Measurements from ENCODE around the gene JMJD1C.
"Not testable (repeated sequence)": the region's sequence is repeated elsewhere in the genome, so short reads cannot be mapped to it uniquely, and the experiment has no call there.

JMJD1C gene

GRCh38 chr10:63344269-63344668, 121.5 kb downstream of the JMJD1C start:
- DNase-seq (ENCODE audit: low read depth) = no peak
- Histone ChIP-seq H3K36me3 (ENCODE audit: control insufficient read depth, insufficient read depth, low read length, severe bottlenecking) (peaks cover 5% of the 10 kb centered on the region), H3K9me3 (ENCODE audit: control insufficient read depth, low read length) (no peaks in the 10 kb centered on the region), H3K4me1 (ENCODE audit: control insufficient read depth, insufficient read depth, low read length) (no peaks in the 10 kb centered on the region), H3K4me3 (ENCODE audit: low read length) (no peak overlapping the region), H3K9ac (ENCODE audit: low read length) (no peak overlapping the region), H3K27me3 (replicated peaks; ENCODE audit: control insufficient read depth, insufficient read depth, low read length) (no peaks in the 10 kb centered on the region)

- no peaks in the 10 kb centered on the region for H3K9me3 ChIP-seq (ENCODE audit: control insufficient read depth, low read length)
- no peaks in the 10 kb centered on the region for H3K4me1 ChIP-seq (ENCODE audit: control insufficient read depth, insufficient read depth, low read length)
- H3K4me3 ChIP-seq (ENCODE audit: low read length) = no peak overlapping the region
- no peaks in the 10 kb centered on the region for H3K27me3 ChIP-seq (replicated peaks; ENCODE audit: control insufficient read depth, insufficient read depth, low read length)
- H3K36me3 ChIP-seq (ENCODE audit: control insufficient read depth, insufficient read depth, low read length, severe bottlenecking) = peaks cover 5% of the 10 kb centered on the region
- no peak overlapping the region for H3K9ac ChIP-seq (ENCODE audit: low read length)
- DNase-seq (ENCODE audit: low read depth) = no peak
Measured at GRCh38 chr10:63343476-63343875, 122.3 kb downstream of the JMJD1C start.

GRCh38 chr10:63339640-63340039, 126.1 kb downstream of the JMJD1C start:
- not testable (repeated sequence) for H3K36me3 ChIP-seq (ENCODE audit: control insufficient read depth, insufficient read depth, low read length, severe bottlenecking)

DNA sequence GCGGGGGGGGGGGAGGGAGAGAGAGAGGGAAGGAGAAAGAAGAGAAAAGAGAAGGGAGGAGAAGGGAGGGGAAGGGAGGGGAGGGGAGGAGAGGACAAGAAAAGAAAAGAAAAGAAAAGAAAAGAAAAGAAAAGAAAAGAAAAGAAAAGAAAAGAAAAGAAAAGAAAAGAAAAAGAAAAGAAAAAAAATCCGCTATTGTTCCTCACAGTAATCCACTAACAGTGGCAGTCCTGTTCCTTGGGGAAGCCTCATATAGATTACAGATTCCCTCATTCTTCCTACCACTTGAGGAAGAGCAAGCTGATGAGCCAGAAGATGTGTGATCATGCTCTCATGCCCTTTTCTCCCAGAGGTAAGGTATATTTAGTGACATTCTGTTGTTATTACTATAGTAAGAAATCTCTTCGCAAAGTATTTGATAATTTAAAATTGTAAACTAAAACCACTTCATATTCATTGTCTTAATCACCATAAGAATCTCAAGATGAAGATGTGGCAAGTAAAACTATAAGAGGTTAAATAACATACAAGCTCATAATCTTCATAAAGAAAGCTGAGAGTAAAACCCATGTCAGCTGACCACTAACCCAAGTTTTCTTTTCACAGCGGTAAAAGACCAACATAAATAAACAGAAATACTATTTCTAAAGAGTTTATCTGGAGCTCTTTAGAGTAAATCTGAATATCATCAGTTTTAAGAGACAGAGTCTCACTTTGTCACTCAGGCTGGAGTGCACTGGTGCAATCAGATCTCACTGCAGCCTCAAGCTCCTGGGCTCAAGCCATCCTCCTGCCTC, 128.1 kb downstream of the JMJD1C start:
- Histone ChIP-seq H3K27me3 (replicated peaks; ENCODE audit: control insufficient read depth, insufficient read depth, low read length) (no peaks in the 10 kb centered on the region), H3K36me3 (ENCODE audit: control insufficient read depth, insufficient read depth, low read length, severe bottlenecking) (peaks cover 5% of the 10 kb centered on the region), H3K4me3 (ENCODE audit: low read length) (no peak overlapping the region), H3K4me1 (ENCODE audit: control insufficient read depth, insufficient read depth, low read length) (no peaks in the 10 kb centered on the region), H3K9me3 (ENCODE audit: control insufficient read depth, low read length) (no peaks in the 10 kb centered on the region), H3K9ac (ENCODE audit: low read length) (no peak overlapping the region)
- no peak for DNase-seq (ENCODE audit: low read depth)

More at GRCh38 chr10:63339640-63340039, 126.1 kb downstream of the JMJD1C start:
- not testable (repeated sequence) for DNase-seq (ENCODE audit: low read depth); H3K4me3 ChIP-seq (ENCODE audit: low read length); H3K9ac ChIP-seq (ENCODE audit: low read length); H3K4me1 ChIP-seq (ENCODE audit: control insufficient read depth, insufficient read depth, low read length); H3K9me3 ChIP-seq (ENCODE audit: control insufficient read depth, low read length); H3K27me3 ChIP-seq (replicated peaks; ENCODE audit: control insufficient read depth, insufficient read depth, low read length)

- no peaks in the 10 kb centered on the region for H3K36me3 ChIP-seq (ENCODE audit: control insufficient read depth, insufficient read depth, low read length, severe bottlenecking)
- H3K27me3 ChIP-seq (replicated peaks; ENCODE audit: control insufficient read depth, insufficient read depth, low read length) = no peaks in the 10 kb centered on the region
- DNase-seq (ENCODE audit: low read depth) = peak; percentile 49
- peaks cover 3% of the 10 kb centered on the region for H3K4me1 ChIP-seq (ENCODE audit: control insufficient read depth, insufficient read depth, low read length)
- no peak overlapping the region for H3K4me3 ChIP-seq (ENCODE audit: low read length)
- H3K9ac ChIP-seq (ENCODE audit: low read length) = no peak overlapping the region
- H3K9me3 ChIP-seq (ENCODE audit: control insufficient read depth, low read length) = no peaks in the 10 kb centered on the region
Measured at GRCh38 chr10:63331586-63331985, 134.2 kb downstream of the JMJD1C start.

GRCh38 chr10:63324495-63324854, 141.3 kb downstream of the JMJD1C start:
- H3K9me3 ChIP-seq (ENCODE audit: control insufficient read depth, low read length) = no peaks in the 10 kb centered on the region
- peaks cover 11% of the 10 kb centered on the region for H3K4me1 ChIP-seq (ENCODE audit: control insufficient read depth, insufficient read depth, low read length)
- no peak overlapping the region for H3K9ac ChIP-seq (ENCODE audit: low read length)
- DNase-seq (ENCODE audit: low read depth) = no peak
- H3K4me3 ChIP-seq (ENCODE audit: low read length) = no peak overlapping the region
- H3K36me3 ChIP-seq (ENCODE audit: control insufficient read depth, insufficient read depth, low read length, severe bottlenecking) = no peaks in the 10 kb centered on the region
- H3K27me3 ChIP-seq (replicated peaks; ENCODE audit: control insufficient read depth, insufficient read depth, low read length) = no peaks in the 10 kb centered on the region

GRCh38 chr10:63323701-63324494, 141.9 kb downstream of the JMJD1C start:
- Histone ChIP-seq H3K9ac (ENCODE audit: low read length) (no peak overlapping the region), H3K4me3 (ENCODE audit: low read length) (no peak overlapping the region), H3K36me3 (ENCODE audit: control insufficient read depth, insufficient read depth, low read length, severe bottlenecking) (no peaks in the 10 kb centered on the region), H3K9me3 (ENCODE audit: control insufficient read depth, low read length) (no peaks in the 10 kb centered on the region), H3K4me1 (ENCODE audit: control insufficient read depth, insufficient read depth, low read length) (peaks cover 10% of the 10 kb centered on the region), H3K27me3 (replicated peaks; ENCODE audit: control insufficient read depth, insufficient read depth, low read length) (no peaks in the 10 kb centered on the region)
- DNase-seq (ENCODE audit: low read depth) = no peak

DNA sequence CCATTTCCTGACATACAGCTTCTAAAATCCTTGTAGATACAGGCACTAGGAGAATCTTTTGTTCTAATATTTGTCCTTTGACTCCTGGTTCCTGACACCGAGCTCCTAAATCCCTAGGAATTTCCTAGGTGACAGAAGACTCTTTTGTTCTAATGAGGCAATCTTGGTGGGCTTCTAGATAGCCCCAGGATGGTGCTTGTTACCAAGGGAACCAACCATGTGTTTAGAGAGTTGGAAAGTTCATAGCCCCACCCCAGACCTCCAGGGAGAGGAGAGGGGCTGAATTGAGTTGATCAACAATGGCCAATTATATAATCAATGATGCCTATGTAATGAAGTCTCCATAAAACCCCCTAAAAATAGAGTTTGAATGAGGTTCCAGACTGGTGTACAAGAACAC, 145.1 kb downstream of the JMJD1C start:
- no peak for DNase-seq (ENCODE audit: low read depth)

DNA sequence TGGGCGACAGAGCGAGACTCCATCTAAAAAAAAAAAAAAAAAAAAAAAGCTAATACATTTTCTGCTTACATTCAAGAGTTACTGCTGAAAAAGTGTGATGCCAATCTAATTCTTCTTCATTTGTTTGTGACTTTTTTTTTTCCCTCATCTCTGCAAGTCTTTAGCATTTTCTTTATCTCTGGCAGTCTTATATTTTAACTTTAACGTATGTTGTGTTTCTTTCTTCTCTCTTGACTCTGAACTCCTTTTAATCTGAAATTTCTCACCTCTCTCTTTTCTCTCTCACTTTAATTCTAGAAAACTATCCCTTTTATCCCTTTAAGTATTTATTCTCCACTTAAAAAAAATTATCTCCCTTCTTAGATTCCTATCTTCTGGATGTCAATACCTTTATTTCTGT, 146.5 kb downstream of the JMJD1C start:
- H3K9me3 ChIP-seq (ENCODE audit: control insufficient read depth, low read length) = no peaks in the 10 kb centered on the region
- no peak overlapping the region for H3K9ac ChIP-seq (ENCODE audit: low read length)
- no peaks in the 10 kb centered on the region for H3K27me3 ChIP-seq (replicated peaks; ENCODE audit: control insufficient read depth, insufficient read depth, low read length)
- H3K4me1 ChIP-seq (ENCODE audit: control insufficient read depth, insufficient read depth, low read length) = peaks cover 20% of the 10 kb centered on the region
- DNase-seq (ENCODE audit: low read depth) = no peak
- no peaks in the 10 kb centered on the region for H3K36me3 ChIP-seq (ENCODE audit: control insufficient read depth, insufficient read depth, low read length, severe bottlenecking)
- no peak overlapping the region for H3K4me3 ChIP-seq (ENCODE audit: low read length)

More for the DNA sequence above, 145.1 kb downstream of the JMJD1C start:
- Histone ChIP-seq H3K4me1 (ENCODE audit: control insufficient read depth, insufficient read depth, low read length) (peaks cover 20% of the 10 kb centered on the region), H3K9me3 (ENCODE audit: control insufficient read depth, low read length) (no peaks in the 10 kb centered on the region), H3K4me3 (ENCODE audit: low read length) (no peak overlapping the region), H3K9ac (ENCODE audit: low read length) (no peak overlapping the region), H3K36me3 (ENCODE audit: control insufficient read depth, insufficient read depth, low read length, severe bottlenecking) (no peaks in the 10 kb centered on the region), H3K27me3 (replicated peaks; ENCODE audit: control insufficient read depth, insufficient read depth, low read length) (no peaks in the 10 kb centered on the region)

DNA sequence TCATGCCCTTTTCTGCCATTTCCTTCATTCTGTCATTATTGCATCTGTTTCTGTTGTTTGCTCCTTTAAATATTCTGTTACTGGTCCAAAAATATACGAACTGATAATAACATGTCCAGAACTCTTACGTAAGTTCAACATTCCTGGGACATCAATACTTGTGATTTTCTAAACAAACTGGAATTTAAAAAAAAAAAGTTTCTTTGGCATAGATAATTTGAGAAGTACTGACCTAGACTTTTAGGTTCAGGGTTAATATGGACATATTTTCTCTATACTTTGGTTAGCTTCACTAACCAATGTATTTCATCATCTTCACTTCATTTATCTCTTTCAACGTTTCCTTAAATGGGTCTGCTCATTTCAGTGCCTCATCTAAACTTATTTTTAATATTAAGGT, 147.3 kb downstream of the JMJD1C start:
- no peak overlapping the region for H3K4me3 ChIP-seq (ENCODE audit: low read length)
- no peaks in the 10 kb centered on the region for H3K9me3 ChIP-seq (ENCODE audit: control insufficient read depth, low read length)
- no peak for DNase-seq (ENCODE audit: low read depth)
- H3K9ac ChIP-seq (ENCODE audit: low read length) = no peak overlapping the region
- peaks cover 20% of the 10 kb centered on the region for H3K4me1 ChIP-seq (ENCODE audit: control insufficient read depth, insufficient read depth, low read length)
- H3K27me3 ChIP-seq (replicated peaks; ENCODE audit: control insufficient read depth, insufficient read depth, low read length) = no peaks in the 10 kb centered on the region
- no peaks in the 10 kb centered on the region for H3K36me3 ChIP-seq (ENCODE audit: control insufficient read depth, insufficient read depth, low read length, severe bottlenecking)

DNA sequence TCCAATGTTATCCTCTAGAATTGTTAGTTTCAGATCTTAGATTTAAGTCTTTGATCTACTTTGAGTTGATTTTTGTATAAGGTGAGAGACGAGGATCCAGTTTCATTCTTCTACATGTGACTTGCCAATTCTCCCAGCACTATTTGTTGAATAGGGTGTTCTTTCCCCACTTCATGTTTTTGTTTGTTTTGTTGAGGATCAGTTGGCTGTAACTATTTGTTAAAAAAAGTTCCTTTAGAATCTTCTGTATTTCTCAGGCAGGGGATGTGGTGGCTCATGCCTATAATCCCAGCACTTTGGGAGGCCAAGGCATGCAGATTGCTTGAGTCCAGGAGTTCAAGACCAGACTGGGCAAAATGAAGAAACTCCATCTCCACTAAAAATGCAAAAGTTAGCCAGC, 151.8 kb downstream of the JMJD1C start:
- no peak for DNase-seq (ENCODE audit: low read depth)
- Histone ChIP-seq H3K9ac (ENCODE audit: low read length) (no peak overlapping the region), H3K36me3 (ENCODE audit: control insufficient read depth, insufficient read depth, low read length, severe bottlenecking) (no peaks in the 10 kb centered on the region), H3K4me3 (ENCODE audit: low read length) (no peak overlapping the region), H3K27me3 (replicated peaks; ENCODE audit: control insufficient read depth, insufficient read depth, low read length) (no peaks in the 10 kb centered on the region), H3K4me1 (ENCODE audit: control insufficient read depth, insufficient read depth, low read length) (peaks cover 10% of the 10 kb centered on the region), H3K9me3 (ENCODE audit: control insufficient read depth, low read length) (no peaks in the 10 kb centered on the region)

All from adipocyte (in vitro differentiated cells).